Effector memory CD8-positive, alpha-beta T cell (primary cell): ENCODE data around the gene MUC20.
"Not testable (repeated sequence)": the region's sequence is repeated elsewhere in the genome, so short reads cannot be mapped to it uniquely, and the experiment has no call there.

ENCODE experiments used
- ATAC-seq: fragments of 150-1000 bp; cut with Tn5 transposase; replicated peaks from 2 replicates; pipeline ENCODE4 v1.10.0; 2021; ENCODE audit warnings: mild to moderate bottlenecking, moderate library complexity
- DNase-seq, 3 experiments: peaks; one replicate each; pipeline ENCODE4 v3.0.0; 2021
- H3K27ac Mint-ChIP-seq, 2 donors: one replicate each; pipeline ENCODE4 v1.8.0; 2022; ENCODE audit warnings: mild to moderate bottlenecking in 2 of 2, mixed read lengths in 2 of 2, moderate library complexity in 2 of 2
- H3K27me3 Mint-ChIP-seq, 2 donors: one replicate each; pipeline ENCODE4 v1.8.0; 2022; ENCODE audit warnings: mixed read lengths in 2 of 2
- H3K36me3 Mint-ChIP-seq: one replicate; pipeline ENCODE4 v1.8.0; 2022; ENCODE audit warnings: mild to moderate bottlenecking, moderate library complexity, mixed read lengths; ENCODE audit not compliant: insufficient read depth
- H3K4me1 Mint-ChIP-seq, 2 donors: one replicate each; pipeline ENCODE4 v1.8.0; 2022; ENCODE audit warnings: low read depth in 2 of 2, mixed read lengths in 2 of 2
- H3K4me3 Mint-ChIP-seq, 2 donors: one replicate each; pipeline ENCODE4 v1.8.0; 2022; ENCODE audit warnings: mild to moderate bottlenecking in 2 of 2, mixed read lengths in 2 of 2, moderate library complexity in 2 of 2
- H3K9me3 Mint-ChIP-seq, 2 donors: one replicate each; pipeline ENCODE4 v1.8.0; 2022; ENCODE audit warnings: mixed read lengths in 2 of 2

Gene MUC20

GRCh38 chr3:195698647-195699387 lies 22.0 kb upstream of the MUC20 start:
- Mint-ChIP-seq H3K9me3 (no peaks in the 10 kb centered on the region), H3K36me3 (peaks cover 4% of the 10 kb centered on the region), H3K4me3 (no peak overlapping the region), H3K27me3 (no peaks in the 10 kb centered on the region), H3K4me1 (no peaks in the 10 kb centered on the region), H3K27ac (peak overlapping the region in 1 of 2 donors; percentile 0)
- DNase-seq, result no peak
- ATAC-seq, result no peak

- H3K27ac Mint-ChIP-seq, result peak overlapping the region in 1 of 2 donors; percentile 0
- H3K4me3 Mint-ChIP-seq, result no peak overlapping the region
- peaks cover 4% of the 10 kb centered on the region for H3K36me3 Mint-ChIP-seq
- no peak for ATAC-seq
- no peaks in the 10 kb centered on the region for H3K4me1 Mint-ChIP-seq
- no peaks in the 10 kb centered on the region for H3K9me3 Mint-ChIP-seq
- H3K27me3 Mint-ChIP-seq, result no peaks in the 10 kb centered on the region
- no peak for DNase-seq
These were observed 21.4 kb upstream of the MUC20 start for GRCh38 chr3:195699388-195699771.

GRCh38 chr3:195699860-195700259 lies 20.9 kb upstream of the MUC20 start:
- H3K4me1 Mint-ChIP-seq, result no peaks in the 10 kb centered on the region
- H3K36me3 Mint-ChIP-seq, result peaks cover 4% of the 10 kb centered on the region
- no peaks in the 10 kb centered on the region for H3K27me3 Mint-ChIP-seq
- H3K4me3 Mint-ChIP-seq, result no peak overlapping the region
- DNase-seq (no peak), ATAC-seq (no peak)
- H3K27ac Mint-ChIP-seq, result no peak overlapping the region
- H3K9me3 Mint-ChIP-seq, result no peaks in the 10 kb centered on the region

GRCh38 chr3:195700319-195700718 lies 20.5 kb upstream of the MUC20 start:
- Mint-ChIP-seq H3K27ac (no peak overlapping the region), H3K27me3 (no peaks in the 10 kb centered on the region), H3K36me3 (peaks cover 4% of the 10 kb centered on the region), H3K9me3 (no peaks in the 10 kb centered on the region), H3K4me3 (no peak overlapping the region), H3K4me1 (no peaks in the 10 kb centered on the region)
- DNase-seq, result no peak
- no peak for ATAC-seq

- Mint-ChIP-seq H3K9me3 (no peaks in the 10 kb centered on the region), H3K4me1 (peaks cover 0 to 2% of the 10 kb centered on the region in 2 donors), H3K4me3 (no peak overlapping the region), H3K36me3 (peaks cover 4% of the 10 kb centered on the region), H3K27me3 (no peaks in the 10 kb centered on the region), H3K27ac (peak overlapping the region in 1 of 2 donors; percentile 5)
- DNase-seq, result no peak
- no peak for ATAC-seq
These were observed 19.5 kb upstream of the MUC20 start for GRCh38 chr3:195701042-195701915.

- H3K36me3 Mint-ChIP-seq, result no peaks in the 10 kb centered on the region
- H3K9me3 Mint-ChIP-seq, result no peaks in the 10 kb centered on the region
- no peak overlapping the region for H3K27ac Mint-ChIP-seq
- DNase-seq, result no peak
- H3K27me3 Mint-ChIP-seq, result no peaks in the 10 kb centered on the region
- no peak for ATAC-seq
- H3K4me3 Mint-ChIP-seq, result no peak overlapping the region
- peaks cover 0 to 2% of the 10 kb centered on the region in 2 donors for H3K4me1 Mint-ChIP-seq
These were observed 17.0 kb upstream of the MUC20 start for GRCh38 chr3:195703776-195704175.

GRCh38 chr3:195704433-195704999 lies 16.3 kb upstream of the MUC20 start:
- Mint-ChIP-seq H3K4me3 (no peak overlapping the region), H3K4me1 (peaks cover 0 to 2% of the 10 kb centered on the region in 2 donors), H3K27me3 (no peaks in the 10 kb centered on the region), H3K9me3 (no peaks in the 10 kb centered on the region), H3K36me3 (no peaks in the 10 kb centered on the region), H3K27ac (no peak overlapping the region)
- ATAC-seq (no peak), DNase-seq (no peak)

GRCh38 chr3:195705081-195705991 lies 15.4 kb upstream of the MUC20 start:
- Mint-ChIP-seq H3K4me3 (no peak overlapping the region), H3K9me3 (no peaks in the 10 kb centered on the region), H3K27ac (peak overlapping the region in 1 of 2 donors; percentile 0), H3K36me3 (no peaks in the 10 kb centered on the region), H3K4me1 (peaks cover 0 to 2% of the 10 kb centered on the region in 2 donors), H3K27me3 (no peaks in the 10 kb centered on the region)
- ATAC-seq (no peak), DNase-seq (no peak)

GRCh38 chr3:195708061-195708460 lies 12.7 kb upstream of the MUC20 start:
- DNase-seq (no peak), ATAC-seq (no peak)
- Mint-ChIP-seq H3K4me3 (no peak overlapping the region), H3K27me3 (no peaks in the 10 kb centered on the region), H3K36me3 (peaks cover 7% of the 10 kb centered on the region), H3K9me3 (no peaks in the 10 kb centered on the region), H3K4me1 (peaks cover 0 to 2% of the 10 kb centered on the region in 2 donors), H3K27ac (no peak overlapping the region)

- DNase-seq, result no peak
- Mint-ChIP-seq H3K9me3 (no peaks in the 10 kb centered on the region), H3K36me3 (peaks cover 7% of the 10 kb centered on the region), H3K27ac (no peak overlapping the region), H3K4me3 (no peak overlapping the region), H3K4me1 (peaks cover 0 to 2% of the 10 kb centered on the region in 2 donors), H3K27me3 (no peaks in the 10 kb centered on the region)
- ATAC-seq, result no peak
These were observed 11.9 kb upstream of the MUC20 start for GRCh38 chr3:195708626-195709481.

- H3K4me3 Mint-ChIP-seq, result no peak overlapping the region
- ATAC-seq (no peak), DNase-seq (no peak)
- H3K36me3 Mint-ChIP-seq, result peaks cover 7% of the 10 kb centered on the region
- peaks cover 2 to 3% of the 10 kb centered on the region in 2 donors for H3K4me1 Mint-ChIP-seq
- H3K9me3 Mint-ChIP-seq, result no peaks in the 10 kb centered on the region
- H3K27ac Mint-ChIP-seq, result no peak overlapping the region
- H3K27me3 Mint-ChIP-seq, result no peaks in the 10 kb centered on the region
These were observed 11.1 kb upstream of the MUC20 start for GRCh38 chr3:195709676-195710085.

GRCh38 chr3:195710126-195710905 lies 10.5 kb upstream of the MUC20 start:
- H3K4me3 Mint-ChIP-seq, H3K4me1 Mint-ChIP-seq, H3K27me3 Mint-ChIP-seq, H3K9me3 Mint-ChIP-seq, DNase-seq, H3K36me3 Mint-ChIP-seq, ATAC-seq: not testable (repeated sequence)
- peak overlapping the region in 1 of 2 donors; percentile 3 for H3K27ac Mint-ChIP-seq
